C4-2B (cell line): Measurements from ENCODE around the gene CFAP119.

ENCODE experiments used
- ZFX ChIP-seq: fragments of 450-650 bp; IDR thresholded peaks from 2 replicates; pipeline ENCODE4 v1.6.1; 2017
- TF ChIP-seq, protein P1 (sequence below): fragments of 450-650 bp; conservative IDR thresholded peaks from 2 replicates; pipeline ENCODE4 v1.5.1; 2017; ENCODE audit warnings: mild to moderate bottlenecking

DNA sequence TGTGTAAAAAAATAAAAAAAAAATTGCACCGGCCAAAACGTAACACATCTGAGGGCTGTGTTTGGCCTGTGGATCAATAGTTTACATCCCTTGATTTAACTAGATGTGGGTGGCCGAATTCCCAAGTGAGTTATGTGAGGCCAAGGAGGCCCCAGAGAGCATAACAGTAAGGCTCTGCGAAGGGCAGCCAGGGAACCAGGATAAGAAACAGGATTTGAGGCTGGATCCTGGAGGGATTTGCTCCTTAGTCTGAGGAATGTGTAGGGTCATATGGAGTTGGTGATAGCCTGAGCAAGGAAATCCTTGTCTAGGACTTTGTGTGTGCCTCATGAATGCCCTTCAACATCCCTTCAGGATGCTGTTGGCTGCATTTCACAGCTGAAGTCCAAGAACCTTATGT, 11.7 kb downstream of the CFAP119 start:
- TF ChIP-seq, protein P1, sequence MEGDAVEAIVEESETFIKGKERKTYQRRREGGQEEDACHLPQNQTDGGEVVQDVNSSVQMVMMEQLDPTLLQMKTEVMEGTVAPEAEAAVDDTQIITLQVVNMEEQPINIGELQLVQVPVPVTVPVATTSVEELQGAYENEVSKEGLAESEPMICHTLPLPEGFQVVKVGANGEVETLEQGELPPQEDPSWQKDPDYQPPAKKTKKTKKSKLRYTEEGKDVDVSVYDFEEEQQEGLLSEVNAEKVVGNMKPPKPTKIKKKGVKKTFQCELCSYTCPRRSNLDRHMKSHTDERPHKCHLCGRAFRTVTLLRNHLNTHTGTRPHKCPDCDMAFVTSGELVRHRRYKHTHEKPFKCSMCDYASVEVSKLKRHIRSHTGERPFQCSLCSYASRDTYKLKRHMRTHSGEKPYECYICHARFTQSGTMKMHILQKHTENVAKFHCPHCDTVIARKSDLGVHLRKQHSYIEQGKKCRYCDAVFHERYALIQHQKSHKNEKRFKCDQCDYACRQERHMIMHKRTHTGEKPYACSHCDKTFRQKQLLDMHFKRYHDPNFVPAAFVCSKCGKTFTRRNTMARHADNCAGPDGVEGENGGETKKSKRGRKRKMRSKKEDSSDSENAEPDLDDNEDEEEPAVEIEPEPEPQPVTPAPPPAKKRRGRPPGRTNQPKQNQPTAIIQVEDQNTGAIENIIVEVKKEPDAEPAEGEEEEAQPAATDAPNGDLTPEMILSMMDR: no peak
- TF ChIP-seq ZFX: no peak
